22Rv1 (cell line): ENCODE data around the gene KRT73.

ENCODE experiments used
- H3K27ac ChIP-seq: fragments of 450-650 bp; 2 replicates; pipeline ENCODE4 v1.5.1; 2017
- CTCF ChIP-seq: fragments of 450-650 bp; IDR thresholded peaks from 2 replicates; pipeline ENCODE4 v1.5.1; 2017; ENCODE audit warnings: mild to moderate bottlenecking
- ZFX ChIP-seq: fragments of 450-650 bp; IDR thresholded peaks from 2 replicates; pipeline ENCODE4 v1.6.1; 2017; ENCODE audit warnings: antibody characterized with exemption, borderline replicate concordance

The KRT73 gene

GRCh38 chr12:52655720-52656124 is 37.4 kb upstream of the KRT73 start:
- no peak for TF ChIP-seq CTCF
- TF ChIP-seq ZFX, result no peak
- H3K27ac ChIP-seq, result no peak overlapping the region

GRCh38 chr12:52655251-52655650 is 36.9 kb upstream of the KRT73 start:
- TF ChIP-seq CTCF (no peak), ZFX (no peak)
- no peak overlapping the region for H3K27ac ChIP-seq

GRCh38 chr12:52651726-52652261 is 33.4 kb upstream of the KRT73 start, which contains the start of gene KRT2:
Gene KRT2 (minus strand): TSS chr12:52652211. CDS start chr12:52652142, 69 bp downstream.
- no peak for TF ChIP-seq CTCF
- no peak for TF ChIP-seq ZFX

GRCh38 chr12:52650520-52651081 is 32.2 kb upstream of the KRT73 start:
- no peak overlapping the region for H3K27ac ChIP-seq

More at GRCh38 chr12:52651726-52652261, 33.4 kb upstream of the KRT73 start, which contains the start of gene KRT2:
- no peak within 1 kb of the TSS for H3K27ac ChIP-seq

GRCh38 chr12:52649066-52649465 is 30.7 kb upstream of the KRT73 start:
- no peak overlapping the region for H3K27ac ChIP-seq
- TF ChIP-seq ZFX (no peak), CTCF (no peak)

More at GRCh38 chr12:52650520-52651081, 32.2 kb upstream of the KRT73 start:
- no peak for TF ChIP-seq ZFX
- no peak for TF ChIP-seq CTCF

GRCh38 chr12:52648012-52648550 is 29.7 kb upstream of the KRT73 start:
- H3K27ac ChIP-seq, result no peak overlapping the region
- TF ChIP-seq ZFX (no peak), CTCF (no peak)

- no peak overlapping the region for H3K27ac ChIP-seq
- no peak for TF ChIP-seq ZFX
- no peak for TF ChIP-seq CTCF
These were observed 29.2 kb upstream of the KRT73 start for GRCh38 chr12:52647601-52648000.
